Mononuclear cell (primary cell): Measurements from ENCODE around the gene MYD88. TPM values are rescaled to one million over a fixed set of nuclear protein-coding genes. Genes with fewer than 3 reads are reported as not detected.
"Not testable (repeated sequence)": the region's sequence is repeated elsewhere in the genome, so short reads cannot be mapped to it uniquely, and the experiment has no call there.

Experiments used
- H3K27me3 ChIP-seq: 2 replicates; pipeline ENCODE4 v1.6.0; 2011; ENCODE audit warnings: low read length, control low read depth; ENCODE audit not compliant: insufficient read depth
- H3K4me1 ChIP-seq: 2 replicates; pipeline ENCODE4 v1.5.1; 2011; ENCODE audit warnings: mild to moderate bottlenecking, low read length, control low read depth; ENCODE audit not compliant: insufficient read depth
- H3K4me3 ChIP-seq: 2 replicates; pipeline ENCODE4 v1.5.1; 2011; ENCODE audit warnings: mild to moderate bottlenecking, low read length, moderate library complexity
- H3K9me3 ChIP-seq: 2 replicates; pipeline ENCODE4 v1.5.1; 2011; ENCODE audit warnings: low read depth, mild to moderate bottlenecking, control low read depth, low read length
- total RNA-seq: library from RNA; depleted of rRNA; stranded (reverse); fragments of >200 nt; gene quantifications from one replicate; pipeline ENCODE4 v1.2.3, GENCODE V29; 2012

Gene MYD88
- total RNA-seq, 1 donor = 23.1 TPM

DNA sequence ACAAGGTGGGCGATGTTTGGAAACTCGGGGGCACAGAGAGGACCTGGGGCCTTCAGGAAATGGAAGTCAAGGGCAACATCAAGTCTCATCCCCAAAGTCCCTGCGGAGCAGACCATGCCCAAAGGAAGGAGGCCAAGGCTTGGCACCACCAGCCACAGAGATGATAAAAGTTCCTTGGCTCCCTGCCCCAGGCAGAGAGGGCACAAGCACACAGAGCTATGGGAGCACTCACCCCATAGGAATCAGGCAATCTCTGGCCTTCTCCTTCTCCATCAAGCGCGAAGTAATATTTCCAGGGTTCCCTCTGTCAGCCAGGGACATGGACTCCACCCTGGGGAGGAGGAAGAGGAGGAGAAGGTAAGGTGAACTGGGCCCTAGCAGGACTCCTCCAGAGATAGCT is 9.4 kb upstream of the MYD88 start:
- Histone ChIP-seq H3K4me3 (no peak overlapping the region), H3K27me3 (no peaks in the 10 kb centered on the region), H3K4me1 (peaks cover 7% of the 10 kb centered on the region), H3K9me3 (no peaks in the 10 kb centered on the region)

DNA sequence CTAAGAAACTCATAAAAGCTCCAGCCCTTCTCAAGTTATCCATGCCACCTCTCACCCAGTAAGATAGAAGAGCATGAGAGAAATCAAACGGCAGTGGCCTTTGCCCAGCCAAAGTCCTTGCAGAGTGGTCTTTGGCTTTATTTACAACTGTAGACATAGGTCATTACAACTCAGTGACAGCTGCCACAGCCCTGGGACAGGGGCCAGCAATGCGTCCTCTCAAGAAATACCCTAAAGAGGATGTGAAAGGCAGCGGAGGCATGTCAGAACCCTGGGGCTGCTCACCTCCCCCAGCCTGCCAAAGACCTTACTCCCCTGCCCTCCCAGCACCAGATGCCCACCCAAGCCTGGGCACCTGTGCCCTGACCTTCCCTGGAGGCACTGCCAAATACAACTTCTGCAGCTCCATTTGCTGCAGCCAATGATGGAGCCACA is 7.8 kb upstream of the MYD88 start:
- H3K27me3 ChIP-seq = no peaks in the 10 kb centered on the region
- H3K4me3 ChIP-seq = no peak overlapping the region
- H3K9me3 ChIP-seq = no peaks in the 10 kb centered on the region
- peaks cover 19% of the 10 kb centered on the region for H3K4me1 ChIP-seq

DNA sequence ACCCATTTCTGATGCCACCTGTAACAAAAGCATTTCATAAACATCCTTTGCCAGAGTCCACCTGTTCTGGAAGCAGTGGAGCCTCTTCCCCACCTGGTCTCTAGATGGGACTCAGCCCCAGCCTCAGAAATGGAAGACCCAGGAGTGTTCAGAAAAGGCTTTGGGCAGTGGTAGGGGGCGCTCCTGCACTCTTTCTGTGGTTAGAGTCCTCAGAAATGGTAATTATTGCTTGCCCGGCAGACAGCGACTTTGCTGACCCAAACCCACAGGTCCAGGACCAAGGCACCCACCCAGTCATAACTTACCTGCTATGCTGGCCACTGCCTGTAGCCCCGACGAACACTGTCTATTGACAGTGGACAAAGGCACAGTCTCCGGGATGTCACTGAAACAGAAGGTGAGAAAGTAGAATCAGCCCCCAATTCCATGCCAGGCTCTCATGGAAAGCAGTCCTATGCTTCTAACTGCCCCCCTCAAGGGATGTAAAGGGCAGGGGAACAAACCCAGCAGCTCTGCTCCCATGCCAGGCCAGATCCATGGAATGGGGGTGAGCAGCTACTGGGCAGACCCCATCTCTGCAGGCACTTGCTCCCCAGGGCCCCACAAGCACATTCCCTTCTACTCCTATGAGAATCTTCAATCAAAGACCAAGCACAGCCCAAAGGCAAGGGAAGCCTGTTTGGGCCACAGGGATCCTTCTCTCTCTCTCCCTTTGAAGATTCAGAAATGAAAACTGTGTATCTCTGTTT is 6.7 kb upstream of the MYD88 start:
- H3K9me3 ChIP-seq = no peaks in the 10 kb centered on the region
- H3K4me3 ChIP-seq = no peak overlapping the region
- peaks cover 27% of the 10 kb centered on the region for H3K4me1 ChIP-seq
- H3K27me3 ChIP-seq = no peaks in the 10 kb centered on the region

DNA sequence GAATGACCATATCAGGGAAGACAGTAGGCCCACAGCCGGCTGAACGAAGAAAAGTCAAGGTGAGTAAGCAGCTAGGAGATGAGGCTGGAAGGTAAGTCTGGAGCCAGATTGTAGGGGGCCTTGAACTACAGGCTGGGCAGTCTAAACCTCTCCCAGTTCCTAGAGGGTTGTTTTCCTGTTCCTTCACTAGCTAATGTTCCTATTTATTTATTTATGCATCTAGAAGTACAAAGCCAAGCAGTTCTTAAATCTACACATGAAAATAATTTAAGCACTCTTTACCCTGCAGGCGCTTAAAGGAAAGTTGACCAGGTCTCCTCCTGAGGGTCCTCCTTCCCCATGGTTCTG is 5.3 kb upstream of the MYD88 start:
- H3K4me3 ChIP-seq = no peak overlapping the region
- peaks cover 36% of the 10 kb centered on the region for H3K4me1 ChIP-seq
- no peaks in the 10 kb centered on the region for H3K27me3 ChIP-seq
- no peaks in the 10 kb centered on the region for H3K9me3 ChIP-seq

DNA sequence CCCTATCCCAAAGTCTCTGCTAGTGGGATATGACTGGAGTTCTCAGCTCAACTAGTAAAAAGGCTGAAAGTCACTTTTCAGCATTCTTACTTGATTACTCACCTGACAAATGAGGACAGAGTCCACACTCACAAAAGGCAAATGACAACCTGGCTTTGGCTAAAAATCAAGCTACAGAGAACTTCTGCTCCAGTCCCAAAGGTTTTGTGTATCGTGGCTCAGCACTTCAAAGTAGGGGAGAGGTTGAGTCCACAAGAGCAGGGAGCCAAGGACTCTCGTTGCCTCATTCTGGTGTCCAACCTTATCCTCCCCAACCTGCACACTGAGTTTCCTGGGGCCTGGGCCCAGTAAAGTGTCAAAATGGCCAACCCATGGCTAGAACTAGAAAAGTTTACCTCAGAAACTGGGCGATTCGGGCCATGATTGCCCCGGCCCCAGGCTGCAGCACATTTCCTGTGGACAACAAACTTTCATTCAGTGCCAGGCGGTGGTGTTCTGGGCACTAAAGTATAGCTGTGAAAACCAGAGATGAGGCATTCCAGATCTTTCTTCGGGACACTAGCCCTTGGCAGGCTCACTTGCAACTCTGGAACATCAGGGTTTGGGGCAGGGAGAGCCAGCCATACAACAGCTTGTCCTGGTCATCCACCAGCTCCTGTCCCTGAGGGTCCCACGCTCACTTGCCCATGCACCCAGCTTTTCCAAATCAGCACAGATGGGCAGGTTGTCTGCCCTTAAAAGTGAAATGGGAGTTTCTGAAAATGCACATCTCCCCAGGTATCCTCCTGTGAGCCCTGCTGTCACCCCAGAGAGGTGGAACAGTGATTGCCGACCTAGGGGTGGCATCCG is 4.7 kb upstream of the MYD88 start:
- Histone ChIP-seq H3K27me3 (no peaks in the 10 kb centered on the region), H3K4me1 (peaks cover 37% of the 10 kb centered on the region), H3K9me3 (no peaks in the 10 kb centered on the region), H3K4me3 (no peak overlapping the region)

DNA sequence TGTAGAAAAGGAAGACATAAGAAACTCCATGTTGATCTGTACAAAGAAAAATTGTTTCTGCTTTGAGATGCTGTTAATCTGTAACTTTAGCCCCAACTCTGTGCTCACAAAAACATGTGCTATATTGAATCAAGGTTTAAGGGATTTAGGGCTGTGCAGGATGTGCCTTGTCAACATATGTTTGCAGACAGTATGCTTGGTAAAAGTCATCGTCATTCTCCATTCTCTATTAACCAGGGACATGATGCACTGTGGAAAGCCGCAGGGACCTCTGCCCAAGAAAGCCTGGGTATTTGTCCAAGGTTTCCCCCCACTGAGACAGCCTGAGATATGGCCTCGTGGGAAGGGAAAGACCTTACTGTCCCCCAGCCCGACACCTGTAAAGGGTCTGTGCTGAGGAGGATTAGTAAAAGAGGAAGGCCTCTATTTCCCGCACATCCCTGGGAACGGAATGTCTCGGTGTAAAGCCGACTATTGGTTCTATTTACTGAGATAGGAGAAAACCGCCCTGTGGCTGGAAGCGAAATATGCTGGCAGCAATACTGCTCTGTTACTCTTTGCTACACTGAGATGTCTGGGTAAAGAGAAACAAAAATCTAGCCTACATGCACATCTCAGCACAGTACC is 3.8 kb upstream of the MYD88 start:
- not testable (repeated sequence) for H3K9me3 ChIP-seq, H3K27me3 ChIP-seq, H3K4me3 ChIP-seq
- peaks cover 41% of the 10 kb centered on the region for H3K4me1 ChIP-seq

DNA sequence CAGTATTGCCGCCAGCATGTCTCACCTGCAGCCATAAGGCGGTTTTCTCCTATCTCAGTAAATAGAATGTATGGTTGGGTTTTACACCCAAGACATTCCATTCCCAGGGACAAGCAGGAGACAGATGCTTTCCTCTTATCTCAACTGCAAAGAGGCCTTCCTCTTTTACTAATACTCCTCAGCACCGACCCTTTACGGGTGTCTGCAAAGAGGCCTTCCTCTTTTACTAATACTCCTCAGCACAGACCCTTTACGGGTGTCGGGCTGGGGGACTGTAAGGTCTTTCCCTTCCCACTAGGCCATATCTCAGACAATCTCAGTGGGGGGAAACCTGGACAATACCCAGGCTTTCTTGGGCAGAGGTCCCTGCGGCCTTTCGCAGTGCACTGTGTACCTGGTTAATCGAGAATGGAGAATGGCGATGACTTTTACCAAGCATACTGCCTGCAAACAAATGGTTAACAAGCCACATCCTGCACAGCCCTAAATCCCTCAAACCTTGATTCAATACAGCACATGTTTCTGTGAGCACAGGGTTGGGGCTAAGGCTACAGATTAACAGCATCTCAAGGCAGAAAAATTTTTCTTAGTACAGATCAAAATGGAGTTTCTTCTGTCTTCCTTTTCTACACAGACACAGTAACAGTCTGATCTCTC is 2.7 kb upstream of the MYD88 start:
- peak overlapping the region; percentile 84 for H3K4me3 ChIP-seq
- H3K27me3 ChIP-seq, H3K9me3 ChIP-seq: not testable (repeated sequence)
- peaks cover 52% of the 10 kb centered on the region for H3K4me1 ChIP-seq

DNA sequence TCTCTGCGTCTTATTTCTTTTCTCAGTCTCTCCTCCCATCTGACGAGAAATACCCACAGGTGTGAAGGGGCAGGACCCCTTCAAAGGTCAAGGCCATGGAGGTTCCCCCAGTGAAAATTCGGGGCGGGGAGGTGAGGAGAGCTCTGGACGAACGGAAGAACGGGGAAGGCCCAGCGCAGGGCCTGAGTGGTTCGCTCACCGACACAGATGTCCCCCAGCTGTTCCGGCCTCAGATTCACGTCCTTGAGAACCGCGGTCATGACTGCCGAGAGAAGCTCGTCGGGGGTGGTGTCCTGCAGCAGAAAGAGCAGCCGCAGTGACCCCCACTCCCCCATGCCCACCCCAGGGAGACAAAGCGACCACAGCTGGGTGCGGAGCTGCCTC is 2.1 kb upstream of the MYD88 start:
- no peaks in the 10 kb centered on the region for H3K27me3 ChIP-seq
- no peaks in the 10 kb centered on the region for H3K9me3 ChIP-seq
- H3K4me3 ChIP-seq = peak overlapping the region; percentile 84
- H3K4me1 ChIP-seq = peaks cover 59% of the 10 kb centered on the region

DNA sequence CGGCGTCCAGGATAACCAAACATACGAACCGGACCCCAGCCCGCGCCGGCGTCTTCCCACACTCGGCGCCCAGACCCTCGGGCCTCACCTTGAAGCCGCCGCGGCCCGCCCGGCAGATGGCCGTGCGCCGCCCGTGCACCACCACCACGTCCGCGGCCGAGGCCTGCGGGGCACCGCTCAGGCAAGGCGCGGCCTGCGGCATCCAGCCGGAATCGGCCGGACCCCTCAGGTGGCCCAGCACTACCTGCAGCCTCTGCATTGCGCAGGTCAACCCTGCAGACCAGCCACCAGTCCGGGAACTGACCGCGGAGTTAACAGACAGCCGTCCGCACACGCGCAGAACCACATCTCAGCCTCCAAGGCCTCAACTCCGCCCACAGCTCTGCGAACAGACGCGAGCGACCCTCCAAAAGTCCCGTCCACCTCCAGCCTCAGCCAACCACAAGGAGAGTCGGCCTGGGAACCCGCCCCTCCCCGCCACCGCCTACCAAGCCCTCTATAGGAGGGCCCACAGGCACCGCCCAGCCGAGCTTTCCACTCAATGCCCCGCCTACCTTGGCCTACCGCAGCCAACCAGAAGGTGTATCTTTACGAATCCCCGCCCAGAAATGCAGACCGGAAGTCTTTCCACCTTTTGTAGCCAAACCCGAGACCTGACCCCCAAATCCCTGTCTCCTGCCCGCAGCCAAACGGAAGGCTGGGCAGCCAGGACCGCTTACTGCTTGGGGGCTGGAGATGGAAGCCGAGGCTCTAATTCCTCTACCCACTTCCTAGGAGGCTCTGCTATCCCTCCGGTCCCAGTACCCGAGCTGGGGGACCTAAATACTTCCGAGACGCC is 1.5 kb upstream of the MYD88 start, which contains the start of gene ACAA1:
TSS of gene ACAA1 (minus strand) at position 351 of the 838 bp plus-strand sequence. CDS start at position 259, 92 bp downstream.
- H3K27me3 ChIP-seq = no peaks in the 10 kb centered on the region
- H3K4me1 ChIP-seq = peaks cover 65% of the 10 kb centered on the region
- H3K9me3 ChIP-seq = no peaks in the 10 kb centered on the region
- H3K4me3 ChIP-seq = peak within 1 kb of the TSS; percentile 84

DNA sequence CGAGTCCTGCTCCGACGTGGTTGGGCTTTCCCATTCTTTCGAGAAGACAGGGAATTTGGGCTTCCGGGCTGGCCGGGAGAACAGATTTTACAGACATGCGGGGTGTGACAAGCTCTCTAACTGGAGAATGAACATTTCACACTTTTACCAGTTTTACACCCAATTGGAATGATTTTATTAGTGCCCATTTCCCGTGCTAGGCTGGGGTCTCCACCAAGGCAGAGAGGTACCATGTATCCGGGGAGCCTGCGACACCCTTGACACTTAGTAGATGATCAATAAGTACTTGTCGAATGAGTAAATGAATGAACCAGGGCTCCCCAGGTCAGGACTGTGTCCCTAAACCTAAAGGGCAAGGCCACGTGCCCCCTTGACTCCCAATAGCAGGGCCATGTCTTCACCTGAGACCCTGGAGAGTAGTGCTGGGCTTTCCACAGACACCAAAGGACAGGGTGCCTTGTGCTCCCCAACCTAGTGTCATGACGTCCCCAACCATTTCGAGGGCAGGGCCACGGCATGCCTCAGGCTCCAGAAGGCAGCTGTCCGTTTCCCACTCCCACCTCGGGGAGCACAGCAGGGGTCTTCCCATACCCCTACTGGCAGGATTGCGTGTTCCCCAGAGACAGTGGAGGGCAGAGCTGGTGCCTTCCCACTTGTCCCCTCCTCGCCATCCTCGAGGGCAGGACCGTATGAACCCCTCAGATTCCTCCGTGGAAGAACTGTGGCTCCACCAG is 679 bp upstream of the MYD88 start:
- peaks cover 62% of the 10 kb centered on the region for H3K4me1 ChIP-seq
- no peaks in the 10 kb centered on the region for H3K27me3 ChIP-seq
- peak overlapping the region; percentile 84 for H3K4me3 ChIP-seq
- H3K9me3 ChIP-seq = no peaks in the 10 kb centered on the region

DNA sequence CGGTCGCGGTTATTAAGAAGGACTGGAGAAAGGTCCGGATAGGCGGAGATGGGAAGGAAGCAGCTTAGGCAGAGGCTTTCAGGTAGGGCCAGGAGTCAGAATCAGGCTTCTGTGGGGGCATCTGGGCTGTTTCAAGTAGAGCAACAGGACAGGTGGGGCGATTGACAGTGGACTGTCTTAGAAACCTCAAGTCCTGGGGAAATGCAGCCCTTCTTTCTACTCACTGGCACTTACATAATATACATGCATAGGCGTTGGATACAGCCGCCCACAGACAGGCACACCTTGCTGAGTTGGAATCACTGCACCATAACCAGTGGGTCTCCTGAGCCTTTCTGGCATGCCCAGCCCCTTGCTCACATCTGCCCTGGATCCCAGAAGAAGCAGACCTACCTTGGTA is 730 bp downstream of the MYD88 start:
- peak overlapping the region; percentile 84 for H3K4me3 ChIP-seq

DNA sequence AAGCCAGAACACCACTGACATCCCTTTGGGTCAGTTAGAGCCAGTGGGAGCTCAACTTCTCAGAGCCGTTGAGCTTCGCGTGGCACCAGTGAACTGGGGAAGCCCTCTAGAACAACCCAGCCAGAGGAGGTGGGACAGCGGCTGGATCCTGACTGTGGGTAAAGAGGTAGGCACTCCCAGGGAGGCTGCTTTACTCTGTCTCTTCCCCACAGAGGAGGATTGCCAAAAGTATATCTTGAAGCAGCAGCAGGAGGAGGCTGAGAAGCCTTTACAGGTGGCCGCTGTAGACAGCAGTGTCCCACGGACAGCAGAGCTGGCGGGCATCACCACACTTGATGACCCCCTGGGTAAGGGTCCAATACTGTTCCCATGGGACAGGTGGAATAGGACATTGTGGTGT is 1.2 kb downstream of the MYD88 start:
- peaks cover 69% of the 10 kb centered on the region for H3K4me1 ChIP-seq
- H3K4me3 ChIP-seq = peak overlapping the region; percentile 84
- H3K9me3 ChIP-seq = no peaks in the 10 kb centered on the region
- H3K27me3 ChIP-seq = no peaks in the 10 kb centered on the region

More for the DNA sequence above, 730 bp downstream of the MYD88 start:
- peaks cover 71% of the 10 kb centered on the region for H3K4me1 ChIP-seq
- no peaks in the 10 kb centered on the region for H3K9me3 ChIP-seq
- no peaks in the 10 kb centered on the region for H3K27me3 ChIP-seq

DNA sequence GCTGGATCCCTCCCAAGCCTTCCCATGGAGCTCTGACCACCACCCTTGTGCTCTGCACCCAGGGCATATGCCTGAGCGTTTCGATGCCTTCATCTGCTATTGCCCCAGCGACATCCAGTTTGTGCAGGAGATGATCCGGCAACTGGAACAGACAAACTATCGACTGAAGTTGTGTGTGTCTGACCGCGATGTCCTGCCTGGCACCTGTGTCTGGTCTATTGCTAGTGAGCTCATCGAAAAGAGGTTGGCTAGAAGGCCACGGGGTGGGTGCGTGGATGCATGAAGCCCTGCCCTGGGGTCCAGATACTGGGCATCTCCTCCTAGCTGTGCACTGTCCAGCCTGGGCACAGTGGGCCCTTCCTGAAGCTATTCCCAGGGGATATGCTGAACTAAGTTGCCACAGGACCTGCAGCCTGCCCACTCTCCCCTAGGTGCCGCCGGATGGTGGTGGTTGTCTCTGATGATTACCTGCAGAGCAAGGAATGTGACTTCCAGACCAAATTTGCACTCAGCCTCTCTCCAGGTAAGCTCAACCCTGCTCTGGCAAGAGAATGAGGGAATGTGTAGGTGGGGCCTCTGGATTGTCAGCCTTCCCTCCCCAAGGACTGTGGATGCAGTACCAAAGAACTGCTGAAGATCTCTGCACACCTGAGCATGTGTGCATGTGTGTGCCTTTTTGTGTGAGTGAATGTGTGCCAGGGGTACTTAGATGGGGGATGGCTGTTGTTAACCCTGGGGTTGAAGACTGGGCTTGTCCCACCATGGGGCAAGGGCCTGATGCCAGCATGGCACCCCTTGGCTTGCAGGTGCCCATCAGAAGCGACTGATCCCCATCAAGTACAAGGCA is 2.1 kb downstream of the MYD88 start:
- H3K4me3 ChIP-seq = peak overlapping the region; percentile 84

More for the DNA sequence above, 2.1 kb downstream of the MYD88 start:
- no peaks in the 10 kb centered on the region for H3K9me3 ChIP-seq
- no peaks in the 10 kb centered on the region for H3K27me3 ChIP-seq
- H3K4me1 ChIP-seq = peaks cover 60% of the 10 kb centered on the region
